OCI-LY3 (cell line): ENCODE measurements around the gene IL21R.
"Not testable (repeated sequence)": the region's sequence is repeated elsewhere in the genome, so short reads cannot be mapped to it uniquely, and the experiment has no call there.

Source experiments
- H2AFZ ChIP-seq: fragments of 200-600, 300-600 bp; shearing (Covaris generic); 2 replicates; pipeline ENCODE4 v1.6.0; 2014; ENCODE audit warnings: antibody characterized with exemption, low read depth, low read length
- H3K27ac ChIP-seq: fragments of 200-600, 300-600 bp; sonication (generic); 2 replicates; pipeline ENCODE4 v1.5.1; 2014; ENCODE audit warnings: mild to moderate bottlenecking, low read length, moderate library complexity, mixed read lengths
- H3K27me3 ChIP-seq: fragments of 200-600, 300-600 bp; sonication (generic); 2 replicates; pipeline ENCODE4 v1.6.1; 2014; ENCODE audit warnings: low read depth, low read length, mixed read lengths
- H3K36me3 ChIP-seq: fragments of 200-600, 300-600 bp; sonication (generic); replicated peaks from 2 replicates; pipeline ENCODE3; 2014; ENCODE audit warnings: low read depth, low read length, mixed read lengths
- H3K4me1 ChIP-seq: fragments of 300-600, 200-600 bp; sonication (generic); 2 replicates; pipeline ENCODE4 v1.6.1; 2014; ENCODE audit warnings: low read length, mixed read lengths
- H3K4me2 ChIP-seq: fragments of 200-600, 300-600 bp; sonication (generic); 2 replicates; pipeline ENCODE4 v1.6.1; 2014; ENCODE audit warnings: low read length, mixed read lengths
- H3K4me3 ChIP-seq: fragments of 300-600, 200-600 bp; sonication (generic); 2 replicates; pipeline ENCODE4 v1.5.1; 2014; ENCODE audit warnings: antibody characterized with exemption, mild to moderate bottlenecking, low read length, moderate library complexity
- H3K79me2 ChIP-seq: fragments of 300-600, 200-600 bp; shearing (Covaris generic); 2 replicates; pipeline ENCODE4 v1.6.1; 2014; ENCODE audit warnings: mild to moderate bottlenecking, low read length, mixed read lengths
- H3K9ac ChIP-seq: fragments of 300-600, 200-600 bp; shearing (Covaris generic); 2 replicates; pipeline ENCODE4 v1.6.0; 2014; ENCODE audit warnings: mild to moderate bottlenecking, low read length, moderate library complexity
- H3K9me3 ChIP-seq: fragments of 200-600, 300-600 bp; shearing (Covaris generic); 2 replicates; pipeline ENCODE4 v1.6.1; 2014; ENCODE audit warnings: low read length, mixed read lengths; ENCODE audit not compliant: insufficient read depth
- H4K20me1 ChIP-seq: fragments of 200-600, 300-600 bp; sonication (generic); 2 replicates; pipeline ENCODE4 v1.6.1; 2016; ENCODE audit warnings: low read length, mixed read lengths; ENCODE audit not compliant: insufficient read depth
- CTCF ChIP-seq: fragments of 200-600, 300-600 bp; sonication (generic); IDR thresholded peaks from 2 replicates; pipeline ENCODE4 v1.5.1; 2014; ENCODE audit warnings: antibody characterized with exemption, low read length, low read depth
- EZH2phosphoT487 ChIP-seq: fragments of 200-600 bp; shearing (Covaris generic); IDR thresholded peaks from 2 replicates; pipeline ENCODE4 v1.6.1; 2018; ENCODE audit warnings: antibody characterized with exemption, mixed run types, low read depth

The IL21R gene

DNA sequence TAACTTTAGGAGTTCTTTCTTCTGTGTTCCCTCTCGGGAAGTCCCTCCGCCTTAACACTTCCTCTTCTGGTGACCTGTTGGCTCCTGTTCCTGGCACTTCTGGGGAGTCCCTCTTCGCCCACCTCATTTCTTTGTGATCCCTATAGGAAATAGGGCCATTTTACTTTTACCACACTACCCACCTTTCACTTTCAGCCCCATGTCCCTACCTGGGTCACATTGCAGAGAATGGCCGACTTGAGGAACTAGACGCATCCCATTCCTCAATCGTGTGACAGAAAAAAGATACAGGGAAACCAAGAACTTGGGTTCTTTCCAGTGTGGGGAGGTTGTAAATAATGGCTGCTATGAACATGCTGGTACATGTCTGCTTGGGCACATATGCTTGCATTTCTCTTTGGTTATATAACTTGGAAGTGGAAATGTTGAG, 6.6 kb downstream of the IL21R start:
- Histone ChIP-seq H4K20me1 (peaks cover 49% of the 10 kb centered on the region), H3K4me3 (peak overlapping the region; percentile 69), H3K4me1 (peaks cover 85% of the 10 kb centered on the region), H3K36me3 (peaks cover 78% of the 10 kb centered on the region), H3K4me2 (peak overlapping the region; percentile 100), H2AFZ (no peak overlapping the region), H3K79me2 (peaks cover 100% of the 10 kb centered on the region), H3K27me3 (no peaks in the 10 kb centered on the region), H3K9ac (peak overlapping the region; percentile 100), H3K9me3 (peaks cover 12% of the 10 kb centered on the region; the same call in 1 of the 2 replicates), H3K27ac (peak overlapping the region; percentile 98)
- TF ChIP-seq CTCF: no peak
- no peak for TF ChIP-seq EZH2phosphoT487

GRCh38 chr16:27409958-27410357, 8.0 kb downstream of the IL21R start:
- Histone ChIP-seq H3K36me3 (peaks cover 73% of the 10 kb centered on the region), H3K27ac (peak overlapping the region; percentile 73), H3K4me3 (peak overlapping the region; percentile 47), H3K4me2 (peak overlapping the region; percentile 61), H3K4me1 (peaks cover 78% of the 10 kb centered on the region), H3K79me2 (peaks cover 100% of the 10 kb centered on the region), H4K20me1 (peaks cover 61% of the 10 kb centered on the region), H3K9ac (0 out of 2 replicates have a peak overlapping the region, but pooled peaks have one; percentile 43), H3K9me3 (peaks cover 12% of the 10 kb centered on the region; the same call in 1 of the 2 replicates)
- H2AFZ ChIP-seq, H3K27me3 ChIP-seq: not testable (repeated sequence)

GRCh38 chr16:27410761-27411160, 8.8 kb downstream of the IL21R start:
- no peaks in the 10 kb centered on the region for H3K27me3 ChIP-seq
- no peak overlapping the region for H3K4me3 ChIP-seq
- H3K4me1 ChIP-seq: peaks cover 75% of the 10 kb centered on the region
- H3K4me2 ChIP-seq: peak overlapping the region; percentile 23
- H2AFZ ChIP-seq: no peak overlapping the region
- peaks cover 12% of the 10 kb centered on the region; the same call in 1 of the 2 replicates for H3K9me3 ChIP-seq
- no peak for TF ChIP-seq CTCF
- no peak for TF ChIP-seq EZH2phosphoT487
- H3K36me3 ChIP-seq: peaks cover 81% of the 10 kb centered on the region
- peaks cover 69% of the 10 kb centered on the region for H4K20me1 ChIP-seq
- peak overlapping the region; percentile 73; the same call in 1 of the 2 replicates for H3K27ac ChIP-seq
- H3K9ac ChIP-seq: no peak overlapping the region
- peaks cover 100% of the 10 kb centered on the region for H3K79me2 ChIP-seq

- Histone ChIP-seq H3K4me2 (no peak overlapping the region), H3K4me1 (peaks cover 43% of the 10 kb centered on the region), H4K20me1 (peaks cover 77% of the 10 kb centered on the region), H2AFZ (no peak overlapping the region), H3K9ac (no peak overlapping the region), H3K27ac (no peak overlapping the region), H3K27me3 (no peaks in the 10 kb centered on the region), H3K9me3 (peaks cover 12% of the 10 kb centered on the region; the same call in 1 of the 2 replicates), H3K79me2 (peaks cover 99% of the 10 kb centered on the region), H3K4me3 (no peak overlapping the region), H3K36me3 (peaks cover 80% of the 10 kb centered on the region)
- no peak for TF ChIP-seq CTCF
- no peak for TF ChIP-seq EZH2phosphoT487
Measured at GRCh38 chr16:27413956-27414355, 12.0 kb downstream of the IL21R start.
